Measurements from ENCODE around the gene ZBTB2. TPM values are rescaled to one million over a fixed set of nuclear protein-coding genes. Genes with fewer than 3 reads are reported as not detected.

ZBTB2 gene
- total RNA-seq, 1 experiment from 2014 or later: 14.3 TPM

GRCh38 chr6:151440498-151440897, 49.1 kb upstream of the ZBTB2 start (continued):
- TF ChIP-seq, protein P1, sequence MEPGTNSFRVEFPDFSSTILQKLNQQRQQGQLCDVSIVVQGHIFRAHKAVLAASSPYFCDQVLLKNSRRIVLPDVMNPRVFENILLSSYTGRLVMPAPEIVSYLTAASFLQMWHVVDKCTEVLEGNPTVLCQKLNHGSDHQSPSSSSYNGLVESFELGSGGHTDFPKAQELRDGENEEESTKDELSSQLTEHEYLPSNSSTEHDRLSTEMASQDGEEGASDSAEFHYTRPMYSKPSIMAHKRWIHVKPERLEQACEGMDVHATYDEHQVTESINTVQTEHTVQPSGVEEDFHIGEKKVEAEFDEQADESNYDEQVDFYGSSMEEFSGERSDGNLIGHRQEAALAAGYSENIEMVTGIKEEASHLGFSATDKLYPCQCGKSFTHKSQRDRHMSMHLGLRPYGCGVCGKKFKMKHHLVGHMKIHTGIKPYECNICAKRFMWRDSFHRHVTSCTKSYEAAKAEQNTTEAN (CRISPR knock-in tag; IDR thresholded peaks at IDR 0.05): no peak
- TF ChIP-seq, protein P2, sequence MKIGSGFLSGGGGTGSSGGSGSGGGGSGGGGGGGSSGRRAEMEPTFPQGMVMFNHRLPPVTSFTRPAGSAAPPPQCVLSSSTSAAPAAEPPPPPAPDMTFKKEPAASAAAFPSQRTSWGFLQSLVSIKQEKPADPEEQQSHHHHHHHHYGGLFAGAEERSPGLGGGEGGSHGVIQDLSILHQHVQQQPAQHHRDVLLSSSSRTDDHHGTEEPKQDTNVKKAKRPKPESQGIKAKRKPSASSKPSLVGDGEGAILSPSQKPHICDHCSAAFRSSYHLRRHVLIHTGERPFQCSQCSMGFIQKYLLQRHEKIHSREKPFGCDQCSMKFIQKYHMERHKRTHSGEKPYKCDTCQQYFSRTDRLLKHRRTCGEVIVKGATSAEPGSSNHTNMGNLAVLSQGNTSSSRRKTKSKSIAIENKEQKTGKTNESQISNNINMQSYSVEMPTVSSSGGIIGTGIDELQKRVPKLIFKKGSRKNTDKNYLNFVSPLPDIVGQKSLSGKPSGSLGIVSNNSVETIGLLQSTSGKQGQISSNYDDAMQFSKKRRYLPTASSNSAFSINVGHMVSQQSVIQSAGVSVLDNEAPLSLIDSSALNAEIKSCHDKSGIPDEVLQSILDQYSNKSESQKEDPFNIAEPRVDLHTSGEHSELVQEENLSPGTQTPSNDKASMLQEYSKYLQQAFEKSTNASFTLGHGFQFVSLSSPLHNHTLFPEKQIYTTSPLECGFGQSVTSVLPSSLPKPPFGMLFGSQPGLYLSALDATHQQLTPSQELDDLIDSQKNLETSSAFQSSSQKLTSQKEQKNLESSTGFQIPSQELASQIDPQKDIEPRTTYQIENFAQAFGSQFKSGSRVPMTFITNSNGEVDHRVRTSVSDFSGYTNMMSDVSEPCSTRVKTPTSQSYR (CRISPR knock-in tag; IDR thresholded peaks at IDR 0.05): no peak
- TF ChIP-seq ELF4 (CRISPR knock-in tag; IDR thresholded peaks at IDR 0.05; ENCODE audit: low read depth) (no peak), TEAD1 (CRISPR knock-in tag; IDR thresholded peaks at IDR 0.05) (no peak)
- TF ChIP-seq, protein P3, sequence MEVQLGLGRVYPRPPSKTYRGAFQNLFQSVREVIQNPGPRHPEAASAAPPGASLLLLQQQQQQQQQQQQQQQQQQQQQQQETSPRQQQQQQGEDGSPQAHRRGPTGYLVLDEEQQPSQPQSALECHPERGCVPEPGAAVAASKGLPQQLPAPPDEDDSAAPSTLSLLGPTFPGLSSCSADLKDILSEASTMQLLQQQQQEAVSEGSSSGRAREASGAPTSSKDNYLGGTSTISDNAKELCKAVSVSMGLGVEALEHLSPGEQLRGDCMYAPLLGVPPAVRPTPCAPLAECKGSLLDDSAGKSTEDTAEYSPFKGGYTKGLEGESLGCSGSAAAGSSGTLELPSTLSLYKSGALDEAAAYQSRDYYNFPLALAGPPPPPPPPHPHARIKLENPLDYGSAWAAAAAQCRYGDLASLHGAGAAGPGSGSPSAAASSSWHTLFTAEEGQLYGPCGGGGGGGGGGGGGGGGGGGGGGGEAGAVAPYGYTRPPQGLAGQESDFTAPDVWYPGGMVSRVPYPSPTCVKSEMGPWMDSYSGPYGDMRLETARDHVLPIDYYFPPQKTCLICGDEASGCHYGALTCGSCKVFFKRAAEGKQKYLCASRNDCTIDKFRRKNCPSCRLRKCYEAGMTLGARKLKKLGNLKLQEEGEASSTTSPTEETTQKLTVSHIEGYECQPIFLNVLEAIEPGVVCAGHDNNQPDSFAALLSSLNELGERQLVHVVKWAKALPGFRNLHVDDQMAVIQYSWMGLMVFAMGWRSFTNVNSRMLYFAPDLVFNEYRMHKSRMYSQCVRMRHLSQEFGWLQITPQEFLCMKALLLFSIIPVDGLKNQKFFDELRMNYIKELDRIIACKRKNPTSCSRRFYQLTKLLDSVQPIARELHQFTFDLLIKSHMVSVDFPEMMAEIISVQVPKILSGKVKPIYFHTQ (CRISPR knock-in tag; IDR thresholded peaks at IDR 0.05): no peak
- TF ChIP-seq, protein P4, sequence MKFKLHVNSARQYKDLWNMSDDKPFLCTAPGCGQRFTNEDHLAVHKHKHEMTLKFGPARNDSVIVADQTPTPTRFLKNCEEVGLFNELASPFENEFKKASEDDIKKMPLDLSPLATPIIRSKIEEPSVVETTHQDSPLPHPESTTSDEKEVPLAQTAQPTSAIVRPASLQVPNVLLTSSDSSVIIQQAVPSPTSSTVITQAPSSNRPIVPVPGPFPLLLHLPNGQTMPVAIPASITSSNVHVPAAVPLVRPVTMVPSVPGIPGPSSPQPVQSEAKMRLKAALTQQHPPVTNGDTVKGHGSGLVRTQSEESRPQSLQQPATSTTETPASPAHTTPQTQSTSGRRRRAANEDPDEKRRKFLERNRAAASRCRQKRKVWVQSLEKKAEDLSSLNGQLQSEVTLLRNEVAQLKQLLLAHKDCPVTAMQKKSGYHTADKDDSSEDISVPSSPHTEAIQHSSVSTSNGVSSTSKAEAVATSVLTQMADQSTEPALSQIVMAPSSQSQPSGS (CRISPR knock-in tag; IDR thresholded peaks at IDR 0.05; ENCODE audit: borderline replicate concordance, low read depth): no peak
- TF ChIP-seq, protein P5, sequence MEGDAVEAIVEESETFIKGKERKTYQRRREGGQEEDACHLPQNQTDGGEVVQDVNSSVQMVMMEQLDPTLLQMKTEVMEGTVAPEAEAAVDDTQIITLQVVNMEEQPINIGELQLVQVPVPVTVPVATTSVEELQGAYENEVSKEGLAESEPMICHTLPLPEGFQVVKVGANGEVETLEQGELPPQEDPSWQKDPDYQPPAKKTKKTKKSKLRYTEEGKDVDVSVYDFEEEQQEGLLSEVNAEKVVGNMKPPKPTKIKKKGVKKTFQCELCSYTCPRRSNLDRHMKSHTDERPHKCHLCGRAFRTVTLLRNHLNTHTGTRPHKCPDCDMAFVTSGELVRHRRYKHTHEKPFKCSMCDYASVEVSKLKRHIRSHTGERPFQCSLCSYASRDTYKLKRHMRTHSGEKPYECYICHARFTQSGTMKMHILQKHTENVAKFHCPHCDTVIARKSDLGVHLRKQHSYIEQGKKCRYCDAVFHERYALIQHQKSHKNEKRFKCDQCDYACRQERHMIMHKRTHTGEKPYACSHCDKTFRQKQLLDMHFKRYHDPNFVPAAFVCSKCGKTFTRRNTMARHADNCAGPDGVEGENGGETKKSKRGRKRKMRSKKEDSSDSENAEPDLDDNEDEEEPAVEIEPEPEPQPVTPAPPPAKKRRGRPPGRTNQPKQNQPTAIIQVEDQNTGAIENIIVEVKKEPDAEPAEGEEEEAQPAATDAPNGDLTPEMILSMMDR (IDR thresholded peaks at IDR 0.05): no peak

GRCh38 chr6:151437401-151437800, 46.0 kb upstream of the ZBTB2 start:
- H3K27ac Mint-ChIP-seq: no peak overlapping the region
- DNase-seq (ENCODE audit: low spot score): no peak

More at GRCh38 chr6:151437401-151437800, 46.0 kb upstream of the ZBTB2 start:
- no peak for TF ChIP-seq RELA (CRISPR knock-in tag; IDR thresholded peaks at IDR 0.05; ENCODE audit: borderline replicate concordance)
- TF ChIP-seq ATF6 (CRISPR knock-in tag; IDR thresholded peaks at IDR 0.05): no peak
- no peak for TF ChIP-seq ZBTB21 (CRISPR knock-in tag; IDR thresholded peaks at IDR 0.05; ENCODE audit: borderline replicate concordance)
- no peak for TF ChIP-seq GTF2I (CRISPR knock-in tag; conservative IDR thresholded peaks at IDR 0.05)
- TF ChIP-seq TCF7 (CRISPR knock-in tag; IDR thresholded peaks at IDR 0.05; ENCODE audit: low read depth): no peak
- TF ChIP-seq TEAD1 (CRISPR knock-in tag; IDR thresholded peaks at IDR 0.05): no peak
- no peak for TF ChIP-seq HMGA2 (CRISPR knock-in tag; IDR thresholded peaks at IDR 0.05)
- TF ChIP-seq NR3C1 (CRISPR knock-in tag; conservative IDR thresholded peaks at IDR 0.05; ENCODE audit: low read depth): no peak
- TF ChIP-seq NR1H2 (CRISPR knock-in tag; IDR thresholded peaks at IDR 0.05): no peak
- TF ChIP-seq ESRRA (CRISPR knock-in tag; IDR thresholded peaks at IDR 0.05; ENCODE audit: borderline replicate concordance): no peak
- TF ChIP-seq, protein P6, sequence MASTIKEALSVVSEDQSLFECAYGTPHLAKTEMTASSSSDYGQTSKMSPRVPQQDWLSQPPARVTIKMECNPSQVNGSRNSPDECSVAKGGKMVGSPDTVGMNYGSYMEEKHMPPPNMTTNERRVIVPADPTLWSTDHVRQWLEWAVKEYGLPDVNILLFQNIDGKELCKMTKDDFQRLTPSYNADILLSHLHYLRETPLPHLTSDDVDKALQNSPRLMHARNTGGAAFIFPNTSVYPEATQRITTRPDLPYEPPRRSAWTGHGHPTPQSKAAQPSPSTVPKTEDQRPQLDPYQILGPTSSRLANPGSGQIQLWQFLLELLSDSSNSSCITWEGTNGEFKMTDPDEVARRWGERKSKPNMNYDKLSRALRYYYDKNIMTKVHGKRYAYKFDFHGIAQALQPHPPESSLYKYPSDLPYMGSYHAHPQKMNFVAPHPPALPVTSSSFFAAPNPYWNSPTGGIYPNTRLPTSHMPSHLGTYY (CRISPR knock-in tag; IDR thresholded peaks at IDR 0.05): no peak
- no peak for TF ChIP-seq RORB (CRISPR knock-in tag; IDR thresholded peaks at IDR 0.05)
- H3K27me3 Mint-ChIP-seq (ENCODE audit: low read depth): no peaks in the 10 kb centered on the region
- H3K4me1 Mint-ChIP-seq: no peaks in the 10 kb centered on the region
- ChIA-PET CTCF (interaction anchor here (1.1 kb wide), 1 partner anchor 31 kb away, joined by 4 read pairs; no protein-coding TSS in a partner anchor), POLR2A (no interaction called here)
- no peaks in the 10 kb centered on the region for H3K9me3 Mint-ChIP-seq
- no peak overlapping the region for H3K4me3 Mint-ChIP-seq
- ATAC-seq: no peak
- H3K36me3 Mint-ChIP-seq: peaks cover 12% of the 10 kb centered on the region
